IPS DF 6.9 (cell line): ENCODE measurements around the gene SORCS2.

Source experiments
- DNase-seq: peaks from one replicate; pipeline ENCODE4 v3.0.0-alpha.2; 2013; ENCODE audit warnings: low read depth, low spot score
- H3K27ac ChIP-seq: one replicate; pipeline ENCODE4 v1.5.1; 2013; ENCODE audit warnings: low read length, control low read depth
- H3K27me3 ChIP-seq: 2 replicates; pipeline ENCODE4 v1.6.1; 2013; ENCODE audit warnings: mild to moderate bottlenecking, low read length; ENCODE audit not compliant: control insufficient read depth, insufficient read depth
- H3K36me3 ChIP-seq: 2 replicates; pipeline ENCODE4 v1.6.1; 2013; ENCODE audit warnings: low read length; ENCODE audit not compliant: control insufficient read depth, insufficient read depth
- H3K4me1 ChIP-seq: 2 replicates; pipeline ENCODE4 v1.6.1; 2013; ENCODE audit warnings: low read length; ENCODE audit not compliant: control insufficient read depth, insufficient read depth
- H3K4me3 ChIP-seq: 2 replicates; pipeline ENCODE4 v1.5.1; 2013; ENCODE audit warnings: mild to moderate bottlenecking, low read length
- H3K9me3 ChIP-seq: 2 replicates; pipeline ENCODE4 v1.6.1; 2013; ENCODE audit warnings: low read length, inconsistent platforms; ENCODE audit not compliant: control insufficient read depth, insufficient read depth
- WGBS: extraction: QIAGEN DNeasy Blood & Tissue Kit; methylation state at CpG from one replicate; pipeline ENCODE4 v1.1.7; 2013; ENCODE audit warnings: mixed read lengths, missing lambda C conversion rate; ENCODE audit not compliant: insufficient read length, insufficient coverage; 5-methylcytosine and 5-hydroxymethylcytosine counted together

Gene SORCS2

DNA sequence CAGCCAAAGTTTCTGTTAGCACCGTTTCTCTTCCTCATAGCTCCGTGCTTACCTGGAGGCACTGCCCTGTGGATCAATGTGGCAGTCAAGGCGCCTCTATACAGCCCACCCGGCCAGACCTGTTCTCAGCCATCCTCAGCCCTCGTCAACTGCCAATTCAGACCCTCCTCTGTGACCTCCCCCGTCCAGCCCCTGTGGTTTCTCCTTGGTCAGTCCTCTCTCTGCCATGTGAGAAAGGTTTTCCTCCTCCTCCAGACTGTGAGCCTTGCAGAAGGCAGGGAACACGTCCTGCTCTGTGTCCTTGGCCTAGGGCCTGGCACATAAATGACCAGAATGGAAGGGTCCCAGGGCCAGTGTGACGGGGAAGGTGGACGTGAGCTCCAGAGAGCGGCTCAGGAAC, 417.0 kb downstream of the SORCS2 start:
- no peaks in the 10 kb centered on the region for H3K9me3 ChIP-seq
- WGBS, result no CpG with 5 or more reads among the region's 10 CpGs
- no peaks in the 10 kb centered on the region for H3K36me3 ChIP-seq
- H3K27me3 ChIP-seq, result no peaks in the 10 kb centered on the region
- no peaks in the 10 kb centered on the region; the same call in 1 of the 2 replicates for H3K4me1 ChIP-seq
- no peak overlapping the region for H3K27ac ChIP-seq
- no peak overlapping the region for H3K4me3 ChIP-seq
- no peak for DNase-seq

DNA sequence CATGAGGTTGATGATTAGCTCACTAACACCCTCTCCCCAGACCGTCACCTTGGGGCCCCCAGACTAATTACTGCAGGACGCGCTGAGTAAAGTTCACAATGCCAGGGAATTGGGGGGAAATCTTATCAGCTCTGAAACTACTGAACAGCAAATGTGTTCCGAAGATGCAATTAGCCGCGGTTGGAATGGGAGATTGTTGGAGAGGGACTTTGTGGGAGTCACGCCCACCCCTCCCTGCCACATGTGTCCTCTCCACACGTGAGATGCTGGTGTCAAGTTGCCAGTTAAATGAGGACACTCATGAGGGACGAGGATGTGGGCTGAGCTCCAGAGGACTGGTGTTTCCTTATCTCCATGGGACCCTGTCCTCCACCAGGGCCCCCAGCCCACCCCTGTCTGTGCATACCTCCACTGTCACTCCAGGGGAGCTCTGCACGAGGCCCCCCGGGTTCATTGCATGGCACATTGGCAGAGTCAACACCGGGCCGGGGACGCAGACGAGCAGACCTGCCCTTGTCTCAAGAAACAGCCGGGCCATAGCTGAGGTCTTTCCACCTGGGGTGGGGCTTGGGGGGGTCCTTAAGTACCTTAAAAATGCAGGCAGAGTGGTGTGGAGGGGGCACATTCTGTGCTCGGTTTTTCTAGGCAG, 417.8 kb downstream of the SORCS2 start:
- no CpG with 5 or more reads among the region's 17 CpGs for WGBS

DNA sequence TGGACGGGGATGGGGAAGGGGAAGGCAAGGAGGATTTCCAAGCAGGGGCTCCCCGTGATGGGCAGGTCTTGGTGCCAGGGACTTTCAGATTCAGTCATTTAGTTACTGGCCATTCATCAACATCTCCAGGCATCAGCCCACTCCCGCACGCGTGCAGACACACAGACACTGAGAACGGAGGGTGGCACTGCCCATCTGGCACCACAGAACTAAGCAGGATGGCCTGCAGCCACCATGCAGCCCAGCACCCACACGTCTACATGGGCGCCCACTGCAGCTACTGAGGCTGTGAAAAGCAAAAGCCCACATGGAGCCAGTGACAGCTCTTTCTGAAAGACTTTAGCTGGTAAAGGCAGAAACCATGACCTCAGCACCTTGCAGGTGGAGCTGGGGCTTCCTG, 418.5 kb downstream of the SORCS2 start:
- WGBS, result no CpG with 5 or more reads among the region's 8 CpGs
- Histone ChIP-seq H3K4me1 (no peaks in the 10 kb centered on the region; the same call in 1 of the 2 replicates), H3K27ac (no peak overlapping the region), H3K9me3 (no peaks in the 10 kb centered on the region), H3K4me3 (no peak overlapping the region), H3K27me3 (no peaks in the 10 kb centered on the region), H3K36me3 (no peaks in the 10 kb centered on the region)
- DNase-seq, result no peak

More for the DNA sequence above, 417.8 kb downstream of the SORCS2 start:
- no peak overlapping the region for H3K27ac ChIP-seq
- no peaks in the 10 kb centered on the region for H3K9me3 ChIP-seq
- no peak for DNase-seq
- no peaks in the 10 kb centered on the region for H3K36me3 ChIP-seq
- no peaks in the 10 kb centered on the region; the same call in 1 of the 2 replicates for H3K4me1 ChIP-seq
- H3K27me3 ChIP-seq, result no peaks in the 10 kb centered on the region
- no peak overlapping the region for H3K4me3 ChIP-seq

DNA sequence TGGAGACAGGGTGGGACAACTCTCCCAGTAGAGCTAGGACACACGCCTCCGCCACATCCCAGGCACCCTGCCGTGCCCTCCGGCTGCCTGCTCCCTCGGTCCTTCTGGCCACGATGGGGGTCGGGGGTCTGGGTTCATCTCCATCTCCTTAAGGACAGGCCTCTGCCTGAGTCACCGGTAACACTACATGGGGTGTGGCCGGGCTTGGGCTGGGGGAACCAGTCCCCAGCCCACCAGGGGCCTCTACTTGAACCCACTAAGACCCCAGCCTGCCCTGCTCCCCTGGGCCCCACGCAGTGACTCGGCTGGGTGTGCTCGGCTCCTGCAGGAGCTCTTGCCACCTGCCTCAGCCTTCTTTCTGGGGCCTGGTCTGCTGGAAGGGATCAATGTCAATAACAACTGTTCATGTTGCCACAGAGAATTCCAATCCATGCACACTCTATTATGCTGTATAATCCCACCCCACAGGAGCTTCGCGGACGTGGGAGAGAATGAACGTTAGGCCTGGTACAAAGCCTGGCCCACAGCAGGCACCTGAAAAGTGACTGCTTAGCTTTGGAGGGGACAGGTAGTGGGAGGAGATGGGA, 420.1 kb downstream of the SORCS2 start:
- no peaks in the 10 kb centered on the region for H3K36me3 ChIP-seq
- no peak overlapping the region for H3K4me3 ChIP-seq
- DNase-seq, result no peak
- no peaks in the 10 kb centered on the region for H3K27me3 ChIP-seq
- WGBS, result no CpG with 5 or more reads among the region's 16 CpGs
- H3K9me3 ChIP-seq, result no peaks in the 10 kb centered on the region
- H3K27ac ChIP-seq, result no peak overlapping the region
- no peaks in the 10 kb centered on the region; the same call in 1 of the 2 replicates for H3K4me1 ChIP-seq

DNA sequence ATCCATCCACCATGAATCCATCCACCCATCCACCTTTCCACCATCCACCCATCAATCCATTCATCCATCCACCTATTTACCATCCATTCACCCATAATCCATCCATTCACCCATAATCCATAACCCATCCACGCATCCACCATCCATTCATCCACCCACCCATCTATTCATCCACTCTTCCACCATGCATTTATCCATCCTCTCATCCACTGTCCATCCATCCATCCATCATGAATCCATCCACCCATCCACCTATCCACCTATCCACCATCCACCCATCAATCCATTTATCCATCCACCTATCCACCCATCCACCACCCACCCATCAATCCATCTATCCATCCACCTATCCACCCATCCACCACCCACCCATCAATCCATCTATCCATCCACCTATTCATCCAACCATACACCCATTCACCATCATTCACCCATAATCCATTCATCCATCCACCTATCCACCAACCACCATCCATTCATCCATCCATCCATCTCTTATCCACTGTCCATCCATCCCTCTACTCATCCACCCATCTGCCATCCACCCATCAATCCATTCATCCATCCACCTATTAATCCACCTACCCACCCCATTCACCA, 422.1 kb downstream of the SORCS2 start:
- H3K27ac ChIP-seq, result no peak overlapping the region
- no peaks in the 10 kb centered on the region for H3K27me3 ChIP-seq
- no peak for DNase-seq
- WGBS, result 100% methylated on average over 1 of the region's 1 CpG
- H3K36me3 ChIP-seq, result no peaks in the 10 kb centered on the region
- no peak overlapping the region for H3K4me3 ChIP-seq
- no peaks in the 10 kb centered on the region; the same call in 1 of the 2 replicates for H3K4me1 ChIP-seq
- no peaks in the 10 kb centered on the region for H3K9me3 ChIP-seq

DNA sequence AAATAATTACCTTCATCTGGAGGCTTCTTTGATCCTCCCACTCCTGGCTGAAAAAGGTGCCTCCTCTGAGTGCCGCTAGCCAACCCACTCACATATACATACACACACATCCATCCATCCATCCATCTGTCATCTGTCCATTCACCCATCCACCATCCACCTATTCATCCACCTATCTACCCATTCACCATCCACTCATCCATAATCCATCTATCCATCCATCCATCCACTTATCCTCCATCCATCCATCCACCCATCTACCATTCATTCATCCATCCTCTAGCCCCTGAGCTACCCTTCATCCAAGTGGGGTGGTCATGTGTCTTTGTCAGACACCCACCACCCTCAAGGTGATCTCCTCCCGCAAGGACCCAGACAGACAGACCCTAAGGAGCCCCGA, 423.9 kb downstream of the SORCS2 start:
- no peaks in the 10 kb centered on the region for H3K9me3 ChIP-seq
- no peaks in the 10 kb centered on the region for H3K36me3 ChIP-seq
- no CpG with 5 or more reads among the region's 3 CpGs for WGBS
- H3K27me3 ChIP-seq, result no peaks in the 10 kb centered on the region
- H3K4me3 ChIP-seq, result no peak overlapping the region
- DNase-seq, result no peak
- no peak overlapping the region for H3K27ac ChIP-seq
- no peaks in the 10 kb centered on the region; the same call in 1 of the 2 replicates for H3K4me1 ChIP-seq

DNA sequence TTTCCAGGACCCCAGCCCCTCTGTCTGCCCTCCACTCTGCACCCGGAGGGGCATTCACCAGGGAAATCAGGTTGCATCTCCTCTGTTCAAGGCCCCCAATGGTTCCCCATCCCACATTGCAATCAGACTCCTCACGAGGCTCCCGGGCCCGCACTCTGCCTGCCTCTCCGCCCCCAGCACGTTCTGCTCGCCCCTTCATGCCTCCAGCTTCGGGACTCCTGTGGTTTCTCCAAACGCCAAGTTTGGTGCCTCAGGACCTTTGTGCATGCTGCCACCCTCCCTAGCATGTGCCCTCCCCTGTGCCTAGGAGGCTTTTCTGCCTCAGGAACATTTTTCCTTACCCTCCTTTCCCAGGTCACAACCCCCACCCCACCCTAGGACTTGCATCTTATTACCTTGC, 426.0 kb downstream of the SORCS2 start:
- Histone ChIP-seq H3K4me3 (no peak overlapping the region), H3K27ac (no peak overlapping the region), H3K36me3 (no peaks in the 10 kb centered on the region), H3K4me1 (no peaks in the 10 kb centered on the region), H3K9me3 (no peaks in the 10 kb centered on the region), H3K27me3 (no peaks in the 10 kb centered on the region)
- WGBS, result no CpG with 5 or more reads among the region's 9 CpGs
- no peak for DNase-seq

DNA sequence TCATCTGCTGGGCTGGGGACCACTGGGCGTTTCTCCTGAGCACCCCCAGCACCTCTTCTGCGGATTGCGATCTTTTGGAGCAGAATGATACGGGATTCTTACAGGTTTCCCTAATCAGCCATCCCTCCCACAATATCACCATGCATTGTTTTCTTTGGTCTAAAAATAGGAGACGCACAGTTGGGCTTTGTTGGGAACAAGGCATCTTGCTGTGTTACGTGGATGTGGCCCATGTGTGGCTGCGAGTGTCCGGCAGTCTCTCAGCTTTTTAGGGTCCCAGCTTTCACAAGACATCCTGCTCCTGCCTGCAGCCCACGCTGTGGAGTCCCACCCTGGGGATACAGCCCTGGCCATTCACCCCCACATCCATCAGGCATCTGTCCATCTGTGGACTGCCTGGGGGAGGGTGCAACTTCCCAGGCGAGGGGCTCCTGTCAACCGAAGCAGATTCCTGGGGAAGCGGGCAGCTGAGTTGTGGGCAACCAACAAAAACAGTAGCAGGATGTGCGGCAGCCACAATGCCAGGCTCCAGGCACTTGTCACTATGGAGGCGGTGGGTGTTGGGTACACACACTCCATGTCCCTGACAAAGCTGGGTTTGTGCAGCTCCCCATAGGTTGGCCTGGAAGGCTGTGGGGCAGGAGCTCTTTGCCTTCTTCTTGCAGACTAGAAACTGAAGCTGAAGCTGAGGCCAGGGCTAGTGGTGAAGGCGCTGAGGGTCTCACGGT, 427.9 kb downstream of the SORCS2 start:
- H3K27ac ChIP-seq, result no peak overlapping the region

DNA sequence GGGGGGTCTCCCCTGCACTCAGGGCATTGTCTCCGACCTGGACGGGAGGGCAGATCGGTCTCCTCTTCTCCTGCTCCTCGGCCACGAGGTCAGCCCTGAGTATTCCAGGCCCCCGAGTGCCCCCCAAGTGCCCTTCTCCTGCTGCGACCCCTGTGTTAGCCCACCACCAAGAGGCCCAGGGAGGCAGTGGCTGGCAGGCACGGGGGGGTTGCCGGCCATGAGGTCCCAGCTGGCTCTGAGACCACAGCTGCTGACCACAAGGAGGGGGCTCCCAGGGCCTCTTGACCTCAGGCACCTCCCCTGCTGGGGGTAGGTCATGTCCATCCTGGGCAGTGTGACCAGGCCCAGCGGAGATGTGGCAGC, 428.5 kb downstream of the SORCS2 start:
- DNase-seq, result no peak
- Histone ChIP-seq H3K4me3 (no peak overlapping the region), H3K9me3 (no peaks in the 10 kb centered on the region)

More for the DNA sequence above, 427.9 kb downstream of the SORCS2 start:
- no peaks in the 10 kb centered on the region for H3K27me3 ChIP-seq
- H3K4me3 ChIP-seq, result no peak overlapping the region
- WGBS, result no CpG with 5 or more reads among the region's 16 CpGs
- H3K9me3 ChIP-seq, result no peaks in the 10 kb centered on the region
- no peak for DNase-seq
- H3K36me3 ChIP-seq, result no peaks in the 10 kb centered on the region
- H3K4me1 ChIP-seq, result no peaks in the 10 kb centered on the region

DNA sequence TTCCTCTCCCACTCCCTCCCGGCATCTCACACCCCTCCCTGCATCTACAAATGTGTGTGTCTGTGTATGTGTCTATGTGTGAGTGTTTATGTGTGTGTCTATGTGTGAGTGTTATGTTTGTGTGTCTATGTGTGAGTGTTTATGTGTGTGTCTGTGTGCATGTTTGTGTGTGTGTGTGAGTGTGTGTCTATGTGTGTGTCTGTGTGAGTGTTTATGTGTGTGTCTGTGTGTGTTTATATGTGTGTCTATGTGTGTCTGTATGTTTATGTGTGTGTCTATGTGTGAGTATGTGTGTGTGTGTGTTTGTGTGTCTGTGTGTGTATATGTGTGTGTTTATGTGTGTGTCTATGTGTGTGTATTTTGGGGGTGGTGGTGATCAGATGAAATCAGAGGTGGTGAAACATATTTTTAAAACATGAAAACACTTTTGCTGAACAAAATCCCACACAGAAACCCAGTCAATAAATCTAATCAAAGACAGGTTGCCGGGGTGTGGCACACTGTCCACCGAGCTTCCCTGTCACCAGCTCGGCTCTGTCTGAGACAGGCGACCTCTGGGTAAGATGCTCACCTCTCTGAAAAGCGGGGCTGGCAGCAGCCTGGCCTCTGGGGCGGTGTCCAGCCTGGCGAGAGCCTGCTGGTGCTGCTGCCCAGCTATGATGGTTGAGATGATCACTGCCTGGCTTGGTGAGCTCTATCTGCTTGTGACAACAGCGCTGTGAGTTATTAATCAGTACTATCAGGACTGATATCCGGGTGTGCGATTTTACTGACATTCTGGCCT, 429.1 kb downstream of the SORCS2 start:
- H3K4me3 ChIP-seq, result no peak overlapping the region
- DNase-seq, result no peak
- no peaks in the 10 kb centered on the region for H3K27me3 ChIP-seq
- H3K36me3 ChIP-seq, result no peaks in the 10 kb centered on the region
- WGBS, result no CpG with 5 or more reads among the region's 11 CpGs
- H3K4me1 ChIP-seq, result no peaks in the 10 kb centered on the region
- H3K9me3 ChIP-seq, result no peaks in the 10 kb centered on the region
- H3K27ac ChIP-seq, result no peak overlapping the region

More for the DNA sequence above, 428.5 kb downstream of the SORCS2 start:
- Histone ChIP-seq H3K27me3 (no peaks in the 10 kb centered on the region), H3K36me3 (no peaks in the 10 kb centered on the region), H3K4me1 (no peaks in the 10 kb centered on the region), H3K27ac (no peak overlapping the region)
- WGBS, result no CpG with 5 or more reads among the region's 10 CpGs
